ENCODE measurements around the gene DLX3. TPM values are rescaled to one million over a fixed set of nuclear protein-coding genes. Genes with fewer than 3 reads are reported as not detected.

The DLX3 gene
- total RNA-seq, 1 experiment from 2014 or later: 1.2 TPM

DNA sequence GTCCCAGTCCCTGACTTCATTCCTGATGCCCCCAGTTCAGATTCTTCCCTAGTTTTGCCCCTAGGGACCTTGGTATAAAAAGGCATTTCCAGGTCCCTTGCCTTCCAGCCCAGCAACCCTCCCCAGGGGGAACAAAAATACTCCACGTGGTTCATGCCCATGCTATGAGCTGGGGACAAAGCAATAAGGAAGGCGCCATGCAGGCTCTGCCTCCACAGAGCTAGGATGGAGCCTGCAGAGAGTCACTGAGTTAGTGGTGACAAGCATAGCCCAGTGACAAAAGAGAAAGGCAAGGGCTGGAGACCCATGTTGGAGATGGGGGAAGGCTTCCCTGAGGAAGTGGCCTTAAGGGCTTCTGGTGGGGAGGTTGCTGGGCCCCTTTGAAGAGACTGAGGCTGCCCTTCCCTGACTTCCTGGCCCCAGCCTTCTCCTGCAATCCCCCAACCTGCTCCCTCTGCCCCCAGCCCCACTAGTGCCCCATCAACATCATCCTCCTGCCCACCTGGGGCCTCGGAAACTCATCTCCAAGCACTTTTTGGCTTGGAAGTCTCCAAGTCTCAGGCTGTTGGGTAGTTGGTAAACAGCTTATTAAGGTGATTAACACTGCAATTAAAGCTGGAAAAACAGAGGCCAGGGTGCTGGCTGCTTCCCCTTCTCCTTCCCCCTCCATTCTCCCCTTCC, 9.6 kb downstream of the DLX3 start:
- H3K79me2 ChIP-seq (ENCODE audit: insufficient read depth, low read length): no peaks in the 10 kb centered on the region
- H2BK5ac ChIP-seq (ENCODE audit: insufficient read length, low read length): no peak overlapping the region
- Mint-ChIP-seq H3K4me1 (peaks cover 19 to 57% of the 10 kb centered on the region in 2 experiments), H3K27ac (no peak overlapping the region), H3K4me3 (no peak overlapping the region), H3K36me3 (ENCODE audit: insufficient read depth in 1 of 3, low read depth in 3 of 3) (no peaks in the 10 kb centered on the region), H3K27me3 (ENCODE audit: low read depth) (peaks cover 98% of the 10 kb centered on the region), H3K9me3 (peaks cover 0 to 3% of the 10 kb centered on the region in 2 experiments; a peak in 1 of 5 replicates)
- no peak overlapping the region for H2AFZ ChIP-seq (ENCODE audit: low read length)
- no peak overlapping the region for H4K91ac ChIP-seq (ENCODE audit: insufficient read length, low read depth, low read length)
- H3K79me1 ChIP-seq (ENCODE audit: insufficient read depth, low read depth, low read length, poor library complexity, severe bottlenecking): no peaks in the 10 kb centered on the region
- no peak for TF ChIP-seq CTCF (conservative IDR thresholded peaks at IDR 0.05)
- H3K9me3 ChIP-seq (ENCODE audit: control insufficient read depth, low read depth, low read length): no peaks in the 10 kb centered on the region
- WGBS (ENCODE audit: extremely low coverage, insufficient read length, low lambda C conversion rate): no CpG with 5 or more reads among the region's 3 CpGs
- H3K4me2 ChIP-seq (ENCODE audit: insufficient read depth, insufficient read length, low read length): no peak overlapping the region
- no peaks in the 10 kb centered on the region for H3K4me1 ChIP-seq (ENCODE audit: insufficient read depth, low read length)
- no peak overlapping the region for H3K56ac ChIP-seq (ENCODE audit: insufficient read length, low read depth, low read length)
- H3K27ac ChIP-seq (ENCODE audit: insufficient read length, low read depth, low read length): no peak overlapping the region
- peak; percentile 24 for DNase-seq
- H4K5ac ChIP-seq (ENCODE audit: insufficient read length, low read depth, low read length): no peak overlapping the region
- no peaks in the 10 kb centered on the region for H4K20me1 ChIP-seq (ENCODE audit: control insufficient read depth, insufficient read depth, insufficient read length)
- no peak overlapping the region for H2BK15ac ChIP-seq (ENCODE audit: low read depth, low read length)
- H3K18ac ChIP-seq (ENCODE audit: insufficient read length, low read depth, low read length): no peak overlapping the region
- H3K9ac ChIP-seq (ENCODE audit: extremely low read depth, insufficient read length, low read length): no peak overlapping the region
- H2BK12ac ChIP-seq (ENCODE audit: insufficient read length, low read depth, low read length): no peak overlapping the region
- H3K14ac ChIP-seq (ENCODE audit: insufficient read depth, low read length): no peak overlapping the region
- no peak overlapping the region for H2BK120ac ChIP-seq (ENCODE audit: low read depth, low read length, poor library complexity, severe bottlenecking)
- H3K23me2 ChIP-seq (ENCODE audit: insufficient read length, low read depth, low read length, poor library complexity, severe bottlenecking): no peaks in the 10 kb centered on the region
- no peak overlapping the region for H3K4ac ChIP-seq (ENCODE audit: low read depth, low read length)
- no peak overlapping the region for H4K8ac ChIP-seq (replicated peaks; ENCODE audit: insufficient read length, low read depth, low read length)
- no peak overlapping the region for H2AK5ac ChIP-seq (ENCODE audit: insufficient read length, low read length)
- no peak overlapping the region for H2BK20ac ChIP-seq (ENCODE audit: low read depth, low read length, poor library complexity, severe bottlenecking)
- H3K27me3 ChIP-seq (ENCODE audit: insufficient read depth, low read length): peaks cover 9% of the 10 kb centered on the region; the same call in 1 of the 2 replicates
- no peak overlapping the region for H3K23ac ChIP-seq (ENCODE audit: insufficient read length, low read depth, low read length)
- no peak overlapping the region for H3T11ph ChIP-seq (ENCODE audit: low read length)
